GM21528 (cell line): ENCODE measurements around the gene TEX52.
A peak's percentile ranks its signal among the peaks of the same experiment; 100 is the strongest.

Experiments
- ATAC-seq: cut with Tn5 transposase; IDR thresholded peaks from one replicate; pipeline ENCODE4 v1.9.1; 2021; ENCODE audit warnings: mild to moderate bottlenecking, moderate library complexity; ENCODE audit not compliant: unreplicated experiment, low FRiP score

TEX52 gene

DNA sequence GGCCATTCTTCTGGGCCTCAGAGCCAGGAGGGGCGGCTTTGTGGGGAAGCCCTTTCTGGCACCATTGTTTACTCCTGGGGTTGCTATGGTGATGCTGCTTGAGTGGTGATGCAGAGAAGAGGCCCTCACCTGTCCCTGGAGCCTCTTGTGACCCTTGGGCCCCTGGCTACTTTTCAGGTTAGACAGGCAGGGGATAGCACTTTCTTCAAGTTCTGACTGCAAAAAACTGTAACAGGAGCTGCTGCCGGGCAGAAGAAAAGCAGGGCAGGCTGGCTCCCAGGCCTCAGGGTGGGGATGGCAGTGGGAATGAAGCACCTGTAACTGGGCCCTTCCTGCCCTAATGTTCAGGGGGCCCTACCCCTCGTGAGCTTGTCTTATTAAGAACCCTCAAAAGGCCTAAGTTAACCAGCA lies at the start of gene TEX52:
Gene TEX52, minus strand, starts transcription at position 19 of the 411 bp plus-strand sequence. Its CDS starts 13 bp downstream, at position 6.
- ATAC-seq: no peak

GRCh38 chr12:2904260-2904659 lies 47.4 kb upstream of the TEX52 start:
- no peak for ATAC-seq

DNA sequence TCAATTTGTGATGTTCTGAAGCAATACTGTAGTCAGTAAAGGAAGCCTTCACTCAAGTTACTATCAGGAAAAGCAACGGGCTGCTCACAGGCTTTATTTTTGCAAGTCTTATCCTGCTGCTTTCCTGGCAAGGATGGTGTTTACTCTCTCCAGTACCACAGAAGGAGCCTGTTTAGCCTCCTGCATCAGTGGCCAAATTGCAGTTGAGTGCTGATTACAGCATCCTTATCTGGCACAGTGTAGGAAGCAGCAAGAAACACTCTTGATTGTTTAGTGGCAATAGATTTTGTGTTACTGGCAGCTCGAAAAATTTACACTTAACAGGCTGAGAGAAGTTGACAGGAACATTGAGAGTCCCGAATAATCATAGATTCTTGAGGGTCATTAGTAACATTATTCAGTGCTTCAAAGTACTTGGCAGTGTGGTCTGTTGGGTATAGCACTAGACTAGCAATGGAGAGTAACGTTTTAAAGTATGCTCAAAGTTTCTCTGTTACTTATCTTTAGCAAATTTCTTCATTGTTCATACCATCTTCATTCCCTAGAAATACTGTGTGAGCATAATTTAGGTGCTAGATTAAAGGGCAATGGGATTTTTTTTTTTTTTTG lies 45.5 kb upstream of the TEX52 start:
- no peak for ATAC-seq

- ATAC-seq: no peak
Observed at GRCh38 chr12:2900642-2901041, 43.8 kb upstream of the TEX52 start.

- no peak for ATAC-seq
Observed at GRCh38 chr12:2897418-2897817, 40.6 kb upstream of the TEX52 start.

GRCh38 chr12:2895511-2895910 lies 38.7 kb upstream of the TEX52 start:
- ATAC-seq: no peak

GRCh38 chr12:2895051-2895451 lies 38.2 kb upstream of the TEX52 start:
- no peak for ATAC-seq

- no peak for ATAC-seq
Observed at GRCh38 chr12:2893007-2893406, 36.2 kb upstream of the TEX52 start.

DNA sequence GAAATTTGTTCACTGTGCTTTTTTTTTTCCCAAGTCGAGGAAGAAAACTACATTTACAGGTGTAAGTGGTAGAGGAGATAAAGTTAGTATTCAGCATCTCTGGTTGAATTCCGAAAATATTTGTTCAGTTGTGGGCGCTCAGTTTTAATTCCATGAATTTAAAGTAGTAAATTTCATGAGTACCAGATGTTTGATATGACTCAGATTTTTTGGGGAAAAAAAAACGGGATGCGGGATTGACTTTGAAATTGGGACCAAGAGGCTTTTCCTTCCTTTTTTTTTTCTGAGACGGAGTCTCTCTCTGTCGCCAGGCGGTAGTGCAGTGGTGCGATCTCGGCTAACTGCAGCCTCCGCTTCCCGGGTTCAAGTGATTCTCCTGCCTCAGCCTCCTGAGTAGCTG lies 35.4 kb upstream of the TEX52 start:
- ATAC-seq: no peak

GRCh38 chr12:2891240-2892053 lies 34.6 kb upstream of the TEX52 start:
- no peak for ATAC-seq

GRCh38 chr12:2890388-2891239 lies 33.8 kb upstream of the TEX52 start, which contains the start of gene TULP3:
Gene TULP3, plus strand, starts transcription at chr12:2890891. Its CDS starts 57 bp downstream, at chr12:2890948.
- ATAC-seq: peak; percentile 97

DNA sequence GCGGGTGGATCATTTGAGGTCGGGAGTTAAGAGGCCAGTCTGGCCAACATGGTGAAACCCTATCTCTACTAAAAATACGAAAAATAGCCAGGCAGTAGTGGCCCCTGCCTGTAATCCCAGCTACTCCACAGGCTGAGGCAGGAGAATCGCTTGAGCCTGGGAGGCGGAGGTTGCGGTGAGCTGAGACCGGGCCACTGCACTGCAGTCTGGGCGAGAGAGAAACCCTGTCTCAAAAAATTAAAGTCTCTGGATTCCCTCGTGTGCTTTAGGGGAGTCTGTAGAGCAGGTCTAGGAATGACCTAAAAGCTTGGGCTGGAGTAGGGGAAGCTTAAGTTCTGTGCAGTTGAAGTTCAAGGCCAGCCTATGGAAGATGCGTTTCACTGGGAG lies 33.2 kb upstream of the TEX52 start:
- ATAC-seq: no peak

- ATAC-seq: no peak
Observed at GRCh38 chr12:2886768-2887450, 30.1 kb upstream of the TEX52 start.

DNA sequence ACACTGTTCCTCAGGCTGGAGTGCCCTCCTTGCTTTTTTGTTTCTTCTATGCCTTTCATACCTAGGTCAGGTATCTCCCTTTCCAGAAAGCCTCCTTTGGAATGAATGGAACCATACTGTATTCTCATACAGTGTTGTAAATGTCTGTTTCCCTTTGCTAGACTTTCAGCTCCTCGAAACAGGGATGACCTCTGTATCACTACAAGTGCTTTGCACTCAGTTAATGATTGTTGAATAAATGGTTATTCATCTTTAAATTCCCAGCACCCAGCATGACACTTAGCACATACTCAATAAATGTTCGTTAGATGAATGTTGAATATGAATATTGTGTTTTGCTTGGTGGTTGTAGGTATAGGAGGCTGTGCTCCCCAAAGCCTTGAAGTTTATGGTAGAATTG lies 28.0 kb upstream of the TEX52 start:
- no peak for ATAC-seq

- no peak for ATAC-seq
Observed at GRCh38 chr12:2879853-2880252, 23.0 kb upstream of the TEX52 start.

DNA sequence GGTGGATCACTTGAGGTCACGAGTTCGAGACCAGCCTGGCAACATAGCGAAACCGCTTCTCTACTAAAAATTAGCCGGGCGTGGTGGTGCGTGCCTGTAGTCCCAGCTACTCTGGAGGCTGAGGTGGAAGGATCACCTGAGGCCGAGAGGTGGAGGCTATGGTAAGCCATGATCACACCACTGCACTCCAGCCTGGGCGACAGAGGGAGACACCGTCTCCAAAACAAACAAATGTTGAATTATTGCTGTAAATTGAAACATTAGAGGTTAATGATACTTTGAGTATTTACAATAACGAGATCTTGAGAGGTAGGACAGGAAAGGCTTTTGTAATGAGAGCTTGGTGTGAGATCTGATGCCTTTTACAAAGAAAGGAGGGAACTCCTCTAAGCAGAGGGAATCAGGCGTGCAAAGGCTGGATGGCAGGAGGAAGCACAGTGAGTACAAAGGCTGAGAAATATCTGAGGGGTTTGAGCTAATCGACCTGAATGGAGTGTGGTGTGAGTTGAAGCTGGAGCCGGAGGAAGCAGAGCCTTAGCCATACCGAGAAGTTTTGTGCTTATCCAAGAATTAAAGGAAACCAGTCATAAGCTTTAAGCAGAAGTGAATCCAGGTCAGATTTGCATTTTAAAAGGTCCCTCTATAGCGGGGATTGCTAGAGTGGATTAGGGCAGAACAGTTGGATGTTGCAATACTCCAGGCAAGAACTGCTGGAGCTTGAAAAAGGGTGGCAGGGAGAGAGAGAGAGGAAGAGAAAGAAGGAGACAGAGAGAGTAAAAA lies 21.3 kb upstream of the TEX52 start:
- ATAC-seq: no peak

- peak; percentile 80 for ATAC-seq
Observed at GRCh38 chr12:2877047-2877952, 20.5 kb upstream of the TEX52 start, which contains the start of the genes FOXM1 and RHNO1. Gene FOXM1, minus strand, starts transcription at chr12:2877174. Its CDS starts 2,696 bp downstream, at chr12:2874478. Gene RHNO1, plus strand, starts transcription at chr12:2877223. Its CDS starts 8,144 bp downstream, at chr12:2885367.

DNA sequence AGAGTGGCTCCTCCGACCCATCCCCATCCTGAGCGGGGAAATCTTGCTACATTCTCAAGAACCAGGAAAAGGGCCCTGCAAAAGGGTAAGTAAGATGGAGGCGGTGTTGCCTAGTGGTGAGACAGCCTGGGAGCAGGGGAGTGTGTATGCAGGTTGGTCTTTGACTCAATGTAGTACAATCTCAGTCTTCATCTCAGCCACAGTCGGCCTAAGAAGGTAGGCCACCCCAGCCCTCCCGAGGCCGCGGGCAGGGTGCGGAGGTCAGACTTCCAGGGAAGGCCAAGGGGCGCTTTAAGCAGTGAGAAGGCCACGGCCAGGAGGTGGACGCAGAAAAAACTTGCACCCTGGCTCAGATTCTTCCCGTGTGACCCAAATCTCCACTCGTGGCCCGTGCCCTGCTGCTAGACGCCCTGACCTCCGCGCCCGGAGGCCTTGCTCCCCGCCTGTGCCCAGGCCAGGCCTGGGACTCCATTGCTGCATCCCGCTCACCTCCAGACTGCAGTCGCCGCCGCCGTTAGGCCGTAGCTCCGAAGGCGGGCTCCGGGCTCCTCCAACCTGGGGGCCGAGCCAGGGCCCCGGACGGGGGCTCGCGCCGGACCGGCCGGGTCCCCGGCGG lies 19.7 kb upstream of the TEX52 start:
- peak; percentile 42 for ATAC-seq
